PC-3 (cell line): ENCODE data around the gene FOS. TPM values are rescaled to one million over a fixed set of nuclear protein-coding genes. Genes with fewer than 3 reads are reported as not detected.

Experiments
- ATAC-seq: fragments of 200-7000 bp; cut with Tn5 transposase; 2 replicates; pipeline ENCODE4 v1.9.1; 2020; ENCODE audit warnings: mild to moderate bottlenecking, moderate library complexity
- BruUV-seq: library from RNA; stranded (reverse); fragments of 400-500 nt; replicated peaks from 2 replicates; lab custom pipeline; 2021; lab: Mats Ljungman, UMichigan
- CTCF ChIA-PET: fragments of 300-600 bp; sonication (Branson Sonifier 250); formaldehyde crosslinking; loops from one replicate; lab custom pipeline; 2022; ENCODE audit warnings: antibody characterized with exemption; lab: Charles Lee
- POLR2A ChIA-PET: fragments of 300-600 bp; sonication (Branson Sonifier 250); formaldehyde crosslinking; loops from one replicate; lab custom pipeline; 2022; ENCODE audit warnings: antibody characterized with exemption; ENCODE audit not compliant: unreplicated experiment; lab: Charles Lee
- DNase-seq: peaks from one replicate; pipeline ENCODE4 v3.0.0-alpha.2; 2015
- H2AFZ ChIP-seq: fragments of 300-600 bp; sonication (generic); 2 replicates; pipeline ENCODE4 v1.6.0; 2016; ENCODE audit warnings: antibody characterized with exemption, low read length
- H3F3A ChIP-seq: fragments of 300-600 bp; sonication (generic); one replicate; pipeline ENCODE4 v1.6.0; 2017; ENCODE audit warnings: antibody characterized with exemption, low read length, control low read depth, mild to moderate bottlenecking; ENCODE audit not compliant: unreplicated experiment
- H3K27ac ChIP-seq: fragments of 300-600 bp; sonication (generic); 2 replicates; pipeline ENCODE4 v1.5.1; 2016; ENCODE audit warnings: mild to moderate bottlenecking, low read length
- H3K27me3 ChIP-seq: fragments of 300-600 bp; sonication (generic); 2 replicates; pipeline ENCODE4 v1.6.1; 2016; ENCODE audit warnings: low read length, mixed read lengths
- H3K36me3 ChIP-seq: fragments of 300-600 bp; sonication (generic); 2 replicates; pipeline ENCODE4 v1.6.1; 2016; ENCODE audit warnings: low read depth, mixed run types, low read length, mixed read lengths
- H3K4me1 ChIP-seq: fragments of 300-600 bp; sonication (generic); 2 replicates; pipeline ENCODE4 v1.5.1; 2016; ENCODE audit warnings: low read length; ENCODE audit not compliant: insufficient read depth
- H3K4me2 ChIP-seq: fragments of 300-600 bp; sonication (generic); 2 replicates; pipeline ENCODE4 v1.6.0; 2016; ENCODE audit warnings: low read length
- H3K4me3 ChIP-seq: fragments of 300-600 bp; sonication (generic); 2 replicates; pipeline ENCODE4 v1.5.1; 2016; ENCODE audit warnings: mild to moderate bottlenecking, low read length, mixed read lengths
- H3K79me2 ChIP-seq: fragments of 300-600 bp; sonication (generic); 2 replicates; pipeline ENCODE4 v1.6.1; 2017; ENCODE audit warnings: low read length, mixed read lengths
- H3K9ac ChIP-seq: fragments of 300-600 bp; sonication (generic); 2 replicates; pipeline ENCODE4 v1.6.0; 2016; ENCODE audit warnings: mild to moderate bottlenecking, low read length
- H3K9me2 ChIP-seq: fragments of 300-600 bp; sonication (generic); replicated peaks from 2 replicates; pipeline ENCODE4 v1.6.1; 2016; ENCODE audit warnings: mixed run types, low read length, mixed read lengths
- H3K9me3 ChIP-seq: fragments of 300-600 bp; sonication (generic); 2 replicates; pipeline ENCODE4 v1.6.1; 2016; ENCODE audit warnings: low read length, mixed read lengths
- H4K20me1 ChIP-seq: fragments of 300-600 bp; sonication (generic); 2 replicates; pipeline ENCODE4 v1.6.1; 2016; ENCODE audit warnings: low read length, mixed read lengths
- CTCF ChIP-seq: fragments of 300-600 bp; sonication (generic); conservative IDR thresholded peaks from 2 replicates; pipeline ENCODE4 v1.5.1; 2017; ENCODE audit warnings: antibody characterized with exemption, low read depth, mild to moderate bottlenecking, low read length
- EZH2 ChIP-seq: fragments of 300-600 bp; sonication (generic); IDR thresholded peaks from one replicate; pipeline ENCODE4 v1.6.1; 2017; ENCODE audit warnings: antibody characterized with exemption, mild to moderate bottlenecking, low read length; ENCODE audit not compliant: unreplicated experiment
- EZH2phosphoT487 ChIP-seq: fragments of 300-600 bp; sonication (generic); IDR thresholded peaks from 2 replicates; pipeline ENCODE4 v1.6.1; 2018; ENCODE audit warnings: mild to moderate bottlenecking, antibody characterized with exemption, low read length, borderline replicate concordance
- intact Hi-C: fragments of 100-400 bp; cut with micrococcal nuclease; formaldehyde crosslinking; loops from 2 replicates; pipeline ENCODE4 v1.9.0; 2023
- total RNA-seq: library from RNA; depleted of rRNA; stranded (reverse); fragments of >200 nt; gene quantifications from 2 replicates; pipeline ENCODE4 v1.2.3, GENCODE V29; 2014

FOS gene
- total RNA-seq, 1 experiment from 2014 or later, result 99.2 TPM

- Histone ChIP-seq H2AFZ (no peak overlapping the region), H3K36me3 (no peaks in the 10 kb centered on the region), H3K9ac (no peak overlapping the region), H3K4me2 (no peak overlapping the region), H3K4me3 (no peak overlapping the region), H3K79me2 (no peaks in the 10 kb centered on the region), H4K20me1 (no peaks in the 10 kb centered on the region), H3F3A (no peaks in the 10 kb centered on the region), H3K27ac (no peak overlapping the region), H3K9me3 (no peaks in the 10 kb centered on the region), H3K4me1 (no peaks in the 10 kb centered on the region), H3K27me3 (peaks cover 19% of the 10 kb centered on the region), H3K9me2 (no peaks in the 10 kb centered on the region)
- DNase-seq, result no peak
- no TSS peak for BruUV-seq
- intact Hi-C loops, result no loop called here
- POLR2A ChIA-PET, result no interaction called here
- CTCF ChIA-PET, result interaction anchor here (0.6 kb wide), 1 partner anchor 13 kb away, joined by 4 read pairs; no protein-coding TSS in a partner anchor
- ATAC-seq, result no peak
- TF ChIP-seq EZH2, result no peak
- no peak for TF ChIP-seq CTCF
- TF ChIP-seq EZH2phosphoT487, result no peak
These were observed 44.1 kb downstream of the FOS start for GRCh38 chr14:75322746-75323145.

DNA sequence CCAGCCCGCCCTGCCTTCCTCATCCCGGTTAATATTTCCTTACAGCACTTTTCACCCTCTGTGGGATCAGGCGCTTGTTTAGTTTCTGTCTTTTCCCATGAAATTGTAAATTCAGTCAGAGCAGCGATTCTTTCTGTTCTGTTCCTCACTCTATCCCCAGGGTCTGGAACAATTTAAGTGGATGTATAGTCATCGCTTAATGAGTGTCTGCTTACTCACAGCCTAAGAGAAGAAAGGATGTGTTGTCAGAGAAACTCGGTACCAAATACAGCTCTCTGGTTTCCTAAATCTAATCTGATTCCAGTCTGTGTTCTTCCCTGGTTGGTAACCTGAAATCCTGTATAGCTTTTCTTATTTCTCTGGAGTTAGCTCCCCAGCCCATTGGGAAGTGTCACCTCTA, 44.9 kb downstream of the FOS start:
- Histone ChIP-seq H3K4me1 (no peaks in the 10 kb centered on the region), H3K9ac (no peak overlapping the region), H4K20me1 (no peaks in the 10 kb centered on the region), H3K4me3 (no peak overlapping the region), H3K4me2 (no peak overlapping the region), H3K9me3 (no peaks in the 10 kb centered on the region), H3F3A (no peaks in the 10 kb centered on the region), H2AFZ (no peak overlapping the region), H3K9me2 (no peaks in the 10 kb centered on the region), H3K27ac (no peak overlapping the region), H3K36me3 (no peaks in the 10 kb centered on the region), H3K79me2 (no peaks in the 10 kb centered on the region), H3K27me3 (peaks cover 26% of the 10 kb centered on the region)
- DNase-seq, result peak; percentile 37
- ATAC-seq, result peak; percentile 55
- TF ChIP-seq EZH2 (no peak), EZH2phosphoT487 (no peak), CTCF (no peak)
- ChIA-PET POLR2A (interaction anchor here (0.6 kb wide), 1 partner anchor 150 kb away, joined by 3 read pairs; no protein-coding TSS in a partner anchor), CTCF (interaction anchor here (0.6 kb wide), 1 partner anchor 1054 kb away, joined by 9 read pairs; no protein-coding TSS in a partner anchor)
- BruUV-seq, result no TSS peak
- intact Hi-C loops, result no loop called here

DNA sequence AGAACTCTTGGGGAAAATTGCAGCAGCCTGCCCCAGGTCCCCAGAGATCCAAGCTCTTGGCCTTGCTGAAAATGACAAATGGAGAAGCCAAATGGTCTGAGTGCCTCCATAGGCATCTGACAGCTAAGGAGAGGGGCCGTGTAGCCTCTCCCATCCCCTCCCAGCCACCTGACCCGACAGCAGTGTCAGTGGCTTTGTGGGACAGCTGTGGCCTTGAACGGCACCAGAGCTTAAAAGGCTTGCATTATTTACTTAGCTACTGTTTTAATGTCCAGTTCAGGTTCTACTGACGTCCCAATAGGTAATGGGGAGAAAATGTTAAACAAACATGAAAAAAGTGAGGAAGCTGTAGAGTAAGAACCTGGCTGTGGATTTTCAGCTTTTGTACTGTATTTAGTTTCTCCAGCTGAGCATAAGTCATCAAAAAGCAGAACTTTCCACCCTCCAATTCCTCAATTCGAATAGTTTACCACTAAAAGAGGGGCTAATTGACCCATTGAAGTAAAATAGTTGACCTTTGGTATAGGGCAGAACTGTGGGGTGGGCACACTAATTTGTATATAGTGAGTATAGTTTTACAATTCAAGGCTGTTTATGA, 50.0 kb downstream of the FOS start:
- DNase-seq (no peak), ATAC-seq (no peak)
- POLR2A ChIA-PET, result no interaction called here
- Histone ChIP-seq H3K79me2 (no peaks in the 10 kb centered on the region), H3K9me3 (no peaks in the 10 kb centered on the region), H2AFZ (no peak overlapping the region), H3K36me3 (no peaks in the 10 kb centered on the region), H3K9ac (no peak overlapping the region), H3K9me2 (no peaks in the 10 kb centered on the region), H3K4me1 (no peaks in the 10 kb centered on the region), H3K4me3 (no peak overlapping the region), H3K4me2 (no peak overlapping the region), H3K27me3 (peaks cover 50% of the 10 kb centered on the region), H4K20me1 (no peaks in the 10 kb centered on the region), H3F3A (no peaks in the 10 kb centered on the region), H3K27ac (no peak overlapping the region)
- intact Hi-C loops, result no loop called here
- CTCF ChIA-PET, result no interaction called here
- TF ChIP-seq EZH2phosphoT487, result no peak
- TF ChIP-seq EZH2, result no peak
- TF ChIP-seq CTCF, result no peak
- BruUV-seq, result no TSS peak
